Right lobe of liver (tissue), 6 donors: ENCODE results near the gene TBRG4. TPM values are rescaled to one million over a fixed set of nuclear protein-coding genes. Genes with fewer than 3 reads are reported as not detected.

Experiments
- ATAC-seq, 4 donors: fragments of 200-7000 bp; cut with Tn5 transposase; one replicate each; pipeline ENCODE4 v1.9.1; 2020; ENCODE audit warnings: mild to moderate bottlenecking in 4 of 4, moderate library complexity in 4 of 4
- DNase-seq, 3 donors: peaks; one replicate each; pipeline ENCODE4 v3.0.0-alpha.2; 2020
- H3K27ac ChIP-seq, 3 donors: fragments of 200-600 bp; one replicate each; pipeline ENCODE4 v1.8.0; 2022
- H3K27me3 ChIP-seq, 2 donors: fragments of 200-600 bp; one replicate each; pipeline ENCODE4 v1.8.0; 2022
- H3K36me3 ChIP-seq, 4 donors: fragments of 200-600 bp; sonication (generic) in 1 of 4; one replicate each; pipeline versions ENCODE4 v1.5.1 to v1.8.0; 2017 to 2022; ENCODE audit warnings: control low read depth in 1 of 4
- H3K4me1 ChIP-seq, 4 donors: fragments of 200-600 bp; sonication (generic) in 1 of 4; one replicate each; pipeline versions ENCODE4 v1.5.1 to v1.8.0; 2017 to 2022; ENCODE audit warnings: control low read depth in 1 of 4
- H3K4me3 ChIP-seq, 3 donors: fragments of 200-600 bp; one replicate each; pipeline ENCODE4 v1.8.0; 2022
- H3K9me3 ChIP-seq, 4 donors: fragments of 200-600 bp; sonication (generic) in 1 of 4; one replicate each; pipeline versions ENCODE4 v1.5.1 to v1.8.0; 2017 to 2022; ENCODE audit warnings: control low read depth in 1 of 4
- POLR2A ChIP-seq: fragments of 450-650 bp; IDR thresholded peaks from one replicate; pipeline ENCODE4 v1.6.1; 2017; ENCODE audit warnings: antibody characterized with exemption, mild to moderate bottlenecking
- WGBS: methylation state at CpG from one replicate; pipeline ENCODE4 v1.1.6; 2018; ENCODE audit warnings: low coverage, low lambda C conversion rate; ENCODE audit not compliant: insufficient coverage; ENCODE audit errors: missing lambda C conversion rate; 5-methylcytosine and 5-hydroxymethylcytosine counted together
- intact Hi-C, 2 donors: fragments of 100-400 bp; cut with DNase I; formaldehyde crosslinking; loops; one replicate each; pipeline versions ENCODE4 v1.11.2 to v1.14.1; 2022
- total RNA-seq, 6 experiments: library from RNA; depleted of rRNA in 2 of 6; stranded (reverse); fragments of >200 nt in 2 of 6; fragmentation: NEBNext Ultra II Directional in 3 of 6; extraction: Animal tissue kit (Norgen Biotek cat#: 25700) in 3 of 6; gene quantifications; one replicate each; pipeline versions ENCODE4 v1.1.0 to v1.2.4, GENCODE V29; 2016 to 2023
- TF ChIP-seq, protein P1 (sequence below), 4 donors: fragments of 200-600 bp in 3 of 4; fragments of 450-650 bp in 1 of 4; IDR thresholded peaks; one replicate each; pipeline versions ENCODE4 v1.5.1 to v1.8.0; 2016 to 2022; ENCODE audit warnings: antibody characterized with exemption in 4 of 4, mild to moderate bottlenecking in 2 of 4
- donor health status: DM: no; HTN: yes; CAD: no.
- donor health status: DM: no; HTN: no; CAD: no.
- donor health status: DM: no; HTN: no; CAD: no.
- donor health status: DM: no; HTN: yes; CAD: no.
- donor health status: DM: no; HTN: yes; CAD: no.

Gene TBRG4
- total RNA-seq, 6 experiments from 2014 or later, result 33.0 to 57.1 (median 41.7) TPM

DNA sequence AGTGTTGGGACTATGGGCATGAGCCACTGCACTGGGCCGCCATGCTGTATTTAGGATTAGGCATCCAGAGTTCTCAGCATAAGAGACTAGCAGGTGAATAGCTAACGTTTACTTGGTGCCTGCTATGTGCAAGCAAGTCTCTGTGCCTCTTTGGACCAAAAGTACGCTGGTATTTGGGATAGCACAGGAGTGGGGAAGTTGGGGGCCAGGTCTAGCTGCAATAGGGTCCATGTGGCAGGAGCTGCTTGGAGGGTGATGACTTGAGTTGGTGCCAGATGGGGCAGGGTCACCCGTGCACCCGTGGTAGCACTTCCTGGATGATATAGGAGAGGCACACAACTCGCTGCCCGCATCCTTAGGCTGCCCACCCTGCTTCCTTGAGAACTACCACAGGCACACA, 45.1 kb downstream of the TBRG4 start:
- H3K36me3 ChIP-seq, result peaks cover 0 to 51% (median 10%) of the 10 kb centered on the region in 4 donors
- no peak overlapping the region for H3K4me3 ChIP-seq
- no peaks in the 10 kb centered on the region for H3K4me1 ChIP-seq
- TF ChIP-seq, protein P1, sequence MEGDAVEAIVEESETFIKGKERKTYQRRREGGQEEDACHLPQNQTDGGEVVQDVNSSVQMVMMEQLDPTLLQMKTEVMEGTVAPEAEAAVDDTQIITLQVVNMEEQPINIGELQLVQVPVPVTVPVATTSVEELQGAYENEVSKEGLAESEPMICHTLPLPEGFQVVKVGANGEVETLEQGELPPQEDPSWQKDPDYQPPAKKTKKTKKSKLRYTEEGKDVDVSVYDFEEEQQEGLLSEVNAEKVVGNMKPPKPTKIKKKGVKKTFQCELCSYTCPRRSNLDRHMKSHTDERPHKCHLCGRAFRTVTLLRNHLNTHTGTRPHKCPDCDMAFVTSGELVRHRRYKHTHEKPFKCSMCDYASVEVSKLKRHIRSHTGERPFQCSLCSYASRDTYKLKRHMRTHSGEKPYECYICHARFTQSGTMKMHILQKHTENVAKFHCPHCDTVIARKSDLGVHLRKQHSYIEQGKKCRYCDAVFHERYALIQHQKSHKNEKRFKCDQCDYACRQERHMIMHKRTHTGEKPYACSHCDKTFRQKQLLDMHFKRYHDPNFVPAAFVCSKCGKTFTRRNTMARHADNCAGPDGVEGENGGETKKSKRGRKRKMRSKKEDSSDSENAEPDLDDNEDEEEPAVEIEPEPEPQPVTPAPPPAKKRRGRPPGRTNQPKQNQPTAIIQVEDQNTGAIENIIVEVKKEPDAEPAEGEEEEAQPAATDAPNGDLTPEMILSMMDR (IDR thresholded peaks at IDR 0.05), result no peak
- TF ChIP-seq POLR2A, result no peak
- intact Hi-C loops, result no loop called here
- ATAC-seq, result no peak
- DNase-seq, result no peak
- no peaks in the 10 kb centered on the region for H3K9me3 ChIP-seq
- H3K27ac ChIP-seq, result no peak overlapping the region
- no peaks in the 10 kb centered on the region for H3K27me3 ChIP-seq
- WGBS, result 90% methylated on average over 5 of the region's 7 CpGs

- Histone ChIP-seq H3K27me3 (no peaks in the 10 kb centered on the region), H3K27ac (no peak overlapping the region), H3K4me3 (no peak overlapping the region), H3K4me1 (no peaks in the 10 kb centered on the region), H3K36me3 (peaks cover 0 to 43% (median 10%) of the 10 kb centered on the region in 4 donors), H3K9me3 (no peaks in the 10 kb centered on the region)
- TF ChIP-seq POLR2A, result no peak
- TF ChIP-seq, protein P1 (IDR thresholded peaks at IDR 0.05), result no peak
- WGBS, result 81% methylated on average over 4 of the region's 12 CpGs
- DNase-seq (no peak), ATAC-seq (no peak)
- intact Hi-C loops, result no loop called here
Observed at GRCh38 chr7:45065031-45065995, 46.2 kb downstream of the TBRG4 start.

DNA sequence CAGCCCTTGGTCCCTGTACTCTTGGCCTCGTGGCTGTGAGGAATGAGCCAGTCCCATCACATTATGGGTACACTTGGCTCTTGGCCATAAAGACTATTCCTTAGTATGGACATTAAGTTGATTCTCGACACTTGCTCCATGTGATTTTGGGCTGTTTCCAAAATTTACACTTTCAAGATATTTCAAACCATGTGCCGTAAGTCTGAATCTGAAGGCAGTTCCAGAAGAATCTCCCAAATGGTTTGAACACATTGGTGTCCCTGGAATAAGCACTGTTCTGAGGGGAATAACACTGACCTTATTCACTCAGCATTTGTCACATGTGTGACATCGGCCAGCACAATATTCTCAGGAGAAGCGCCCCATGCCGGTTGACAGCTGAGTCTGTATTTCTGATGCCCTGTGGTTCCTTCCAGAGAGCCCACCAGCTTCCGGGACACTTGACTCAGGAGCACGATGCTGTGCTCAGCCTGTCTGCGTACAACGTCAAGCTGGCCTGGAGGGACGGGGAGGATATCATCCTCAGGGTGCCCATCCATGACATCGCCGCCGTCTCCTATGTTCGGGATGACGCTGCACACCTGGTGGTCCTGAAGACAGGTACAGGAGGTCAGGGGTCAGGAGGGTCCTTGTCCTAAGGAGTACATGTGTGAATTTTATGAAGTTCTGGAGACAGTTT, 47.3 kb downstream of the TBRG4 start:
- intact Hi-C loops, result no loop called here
- Histone ChIP-seq H3K4me1 (no peaks in the 10 kb centered on the region), H3K4me3 (no peak overlapping the region), H3K27ac (no peak overlapping the region), H3K27me3 (no peaks in the 10 kb centered on the region), H3K36me3 (peaks cover 0 to 31% (median 6%) of the 10 kb centered on the region in 4 donors), H3K9me3 (no peaks in the 10 kb centered on the region)
- no peak for DNase-seq
- 95% methylated on average over 4 of the region's 16 CpGs for WGBS
- ATAC-seq, result no peak
- no peak for TF ChIP-seq POLR2A
- TF ChIP-seq, protein P1 (IDR thresholded peaks at IDR 0.05), result no peak

DNA sequence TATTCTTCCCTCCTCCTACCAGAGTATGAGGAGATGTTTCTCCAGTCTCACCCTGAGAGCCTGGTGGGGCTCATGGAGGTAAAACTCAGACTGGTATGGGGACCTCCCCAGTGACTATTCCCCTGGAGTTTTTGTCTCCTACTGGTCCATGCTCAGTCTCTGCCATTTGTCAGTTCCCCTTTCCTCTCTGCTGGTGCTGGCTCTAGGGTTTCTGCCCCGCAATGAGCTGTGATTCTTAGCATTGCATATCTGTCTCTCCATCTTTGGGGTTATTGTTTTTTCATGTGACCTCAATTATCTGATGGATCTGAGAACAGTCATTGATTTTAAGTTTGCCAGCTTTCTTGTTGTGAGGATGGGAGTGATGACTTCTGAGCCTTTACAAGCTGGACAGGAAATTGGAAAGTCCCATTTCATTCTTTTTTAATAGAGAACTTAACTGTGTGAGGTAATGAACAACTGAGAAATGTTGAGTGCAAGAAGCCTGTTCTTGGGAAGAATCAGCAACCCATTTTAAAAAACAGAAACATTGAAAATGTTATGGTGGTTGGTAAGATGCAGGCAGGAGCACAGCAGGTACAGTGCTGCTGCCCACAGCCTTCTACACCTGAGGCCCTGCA, 49.6 kb downstream of the TBRG4 start:
- DNase-seq (no peak), ATAC-seq (no peak)
- no peaks in the 10 kb centered on the region for H3K4me1 ChIP-seq
- peaks cover 0 to 13% (median 6%) of the 10 kb centered on the region in 4 donors for H3K36me3 ChIP-seq
- H3K4me3 ChIP-seq, result no peak overlapping the region
- no peak for TF ChIP-seq POLR2A
- TF ChIP-seq, protein P1 (IDR thresholded peaks at IDR 0.05), result no peak
- H3K27me3 ChIP-seq, result no peaks in the 10 kb centered on the region
- 100% methylated on average over 1 of the region's 1 CpG for whole genome bisulfite sequencing
- intact Hi-C loops, result no loop called here
- H3K9me3 ChIP-seq, result no peaks in the 10 kb centered on the region
- H3K27ac ChIP-seq, result no peak overlapping the region
